Sciatic nerve (tissue), 2 donors: Measurements from ENCODE around the gene PLCB4. TPM values are rescaled to one million over a fixed set of nuclear protein-coding genes. Genes with fewer than 3 reads are reported as not detected.

Experiments used
- ATAC-seq: fragments of 200-7000 bp; cut with Tn5 transposase; one replicate; pipeline ENCODE4 v1.9.1; 2020; ENCODE audit warnings: mild to moderate bottlenecking, moderate library complexity
- DNase-seq: peaks from one replicate; pipeline ENCODE4 v3.0.0-alpha.2; 2020; ENCODE audit warnings: low spot score
- intact Hi-C: fragments of 100-400 bp; cut with DNase I; formaldehyde crosslinking; loops from one replicate; pipeline ENCODE4 v1.14.2; 2022
- total RNA-seq: library from RNA; stranded (reverse); fragmentation: NEBNext Ultra II Directional; extraction: Animal tissue kit (Norgen Biotek cat#: 25700); gene quantifications from one replicate; pipeline ENCODE4 v1.2.1, GENCODE V29; 2021
- donor health status: DM: no; HTN: no; CAD: no.
- donor health status: DM: no; HTN: no; CAD: no.

Gene PLCB4
- total RNA-seq, 1 donor from 2014 or later = 23.4 TPM

- intact Hi-C loops = no loop called here
- no peak for ATAC-seq
These were observed 212.9 kb downstream of the PLCB4 start for GRCh38 chr20:9281803-9282202.

GRCh38 chr20:9285617-9286016 is 216.7 kb downstream of the PLCB4 start:
- intact Hi-C loops = no loop called here
- ATAC-seq (no peak), DNase-seq (no peak)

More at GRCh38 chr20:9281803-9282202, 212.9 kb downstream of the PLCB4 start:
- DNase-seq = no peak

GRCh38 chr20:9286501-9287461 is 217.9 kb downstream of the PLCB4 start:
- intact Hi-C loops = no loop called here
- DNase-seq (no peak), ATAC-seq (no peak)

GRCh38 chr20:9287826-9288225 is 218.9 kb downstream of the PLCB4 start:
- no peak for ATAC-seq
- intact Hi-C loops = no loop called here

GRCh38 chr20:9290331-9290730 is 221.4 kb downstream of the PLCB4 start:
- ATAC-seq (no peak), DNase-seq (no peak)
- intact Hi-C loops = no loop called here

More at GRCh38 chr20:9287826-9288225, 218.9 kb downstream of the PLCB4 start:
- no peak for DNase-seq

GRCh38 chr20:9293145-9293544 is 224.3 kb downstream of the PLCB4 start:
- no peak for DNase-seq
- ATAC-seq = no peak
- intact Hi-C loops = no loop called here

GRCh38 chr20:9294041-9294440 is 225.2 kb downstream of the PLCB4 start:
- DNase-seq (no peak), ATAC-seq (no peak)
- intact Hi-C loops = no loop called here

GRCh38 chr20:9298906-9299305 is 230.0 kb downstream of the PLCB4 start:
- ATAC-seq = no peak
- DNase-seq = no peak
- intact Hi-C loops = no loop called here

- DNase-seq = no peak
- intact Hi-C loops = no loop called here
- no peak for ATAC-seq
These were observed 231.2 kb downstream of the PLCB4 start for GRCh38 chr20:9300080-9300479.

- intact Hi-C loops = no loop called here
- DNase-seq (no peak), ATAC-seq (no peak)
These were observed 231.6 kb downstream of the PLCB4 start for GRCh38 chr20:9300534-9300933.

- intact Hi-C loops = no loop called here
- peak; percentile 93 for ATAC-seq
- DNase-seq = no peak
These were observed 232.5 kb downstream of the PLCB4 start for GRCh38 chr20:9301129-9302090.

- peak; percentile 30 for ATAC-seq
- intact Hi-C loops = no loop called here
- DNase-seq = no peak
These were observed 233.2 kb downstream of the PLCB4 start for GRCh38 chr20:9302091-9302462.

GRCh38 chr20:9306521-9306920 is 237.6 kb downstream of the PLCB4 start:
- intact Hi-C loops = no loop called here
- ATAC-seq = no peak
- DNase-seq = no peak

GRCh38 chr20:9308056-9308455 is 239.2 kb downstream of the PLCB4 start:
- DNase-seq (no peak), ATAC-seq (no peak)
- intact Hi-C loops = no loop called here

- intact Hi-C loops = no loop called here
- ATAC-seq = no peak
- DNase-seq = no peak
These were observed 242.2 kb downstream of the PLCB4 start for GRCh38 chr20:9311132-9311531.

- DNase-seq (no peak), ATAC-seq (no peak)
- intact Hi-C loops = no loop called here
These were observed 250.9 kb downstream of the PLCB4 start for GRCh38 chr20:9319687-9320384.

- DNase-seq (no peak), ATAC-seq (no peak)
- intact Hi-C loops = no loop called here
These were observed 252.1 kb downstream of the PLCB4 start for GRCh38 chr20:9321007-9321406.

GRCh38 chr20:9322661-9323060 is 253.8 kb downstream of the PLCB4 start:
- intact Hi-C loops = no loop called here
- ATAC-seq (no peak), DNase-seq (no peak)

- ATAC-seq = no peak
- DNase-seq = no peak
- intact Hi-C loops = no loop called here
These were observed 254.7 kb downstream of the PLCB4 start for GRCh38 chr20:9323622-9324021.
